ENCODE data around the gene SUGP1. TPM values are rescaled to one million over a fixed set of nuclear protein-coding genes. Genes with fewer than 3 reads are reported as not detected.

The SUGP1 gene
- total and polyA plus RNA-seq, 2 experiments from 2014 or later: 13.1 to 43.7 TPM

GRCh38 chr19:19300613-19301012 lies 19.7 kb downstream of the SUGP1 start:
- H3K9me3 ChIP-seq (ENCODE audit: low read depth): no peaks in the 10 kb centered on the region
- no peaks in the 10 kb centered on the region for H4K20me1 ChIP-seq (ENCODE audit: insufficient read depth, poor library complexity, severe bottlenecking)
- no peaks in the 10 kb centered on the region for H3K36me3 ChIP-seq (replicated peaks; ENCODE audit: insufficient read depth, low read depth)
- no peak overlapping the region for H2AFZ ChIP-seq
- TF ChIP-seq EZH2phosphoT487 (IDR thresholded peaks at IDR 0.05; ENCODE audit: low read depth, severe bottlenecking, unreplicated experiment) (no peak), EZH2 (IDR thresholded peaks at IDR 0.05; ENCODE audit: borderline replicate concordance) (no peak)
- H3K79me2 ChIP-seq: no peaks in the 10 kb centered on the region
- no peak overlapping the region for H3K4me2 ChIP-seq
- no peak for DNase-seq (ENCODE audit: low spot score)
- 96% methylated on average over 12 of the region's 12 CpGs for WGBS (ENCODE audit: low lambda C conversion rate, missing lambda C conversion rate)
- H3K9me2 ChIP-seq (replicated peaks; ENCODE audit: insufficient read depth): no peaks in the 10 kb centered on the region
- H3K4me3 ChIP-seq: no peak overlapping the region
- no peaks in the 10 kb centered on the region for H3K4me1 ChIP-seq (ENCODE audit: insufficient read depth)
- no peak overlapping the region for H3K27ac ChIP-seq
- no peaks in the 10 kb centered on the region for H3K27me3 ChIP-seq

GRCh38 chr19:19297759-19298158 lies 22.6 kb downstream of the SUGP1 start:
- WGBS (ENCODE audit: low lambda C conversion rate, missing lambda C conversion rate): 90% methylated on average over 9 of the region's 9 CpGs
- no peaks in the 10 kb centered on the region for H3K79me2 ChIP-seq

GRCh38 chr19:19296953-19297689 lies 23.2 kb downstream of the SUGP1 start:
- H3K79me2 ChIP-seq: no peaks in the 10 kb centered on the region
- H3K9me2 ChIP-seq (replicated peaks; ENCODE audit: insufficient read depth): no peaks in the 10 kb centered on the region
- H3K4me3 ChIP-seq: no peak overlapping the region
- H3K4me2 ChIP-seq: no peak overlapping the region
- H3K27me3 ChIP-seq: no peaks in the 10 kb centered on the region
- H3K36me3 ChIP-seq (replicated peaks; ENCODE audit: insufficient read depth, low read depth): no peaks in the 10 kb centered on the region
- DNase-seq (ENCODE audit: low spot score): no peak
- no peak overlapping the region for H2AFZ ChIP-seq
- no peaks in the 10 kb centered on the region for H3K4me1 ChIP-seq (ENCODE audit: insufficient read depth)
- H4K20me1 ChIP-seq (ENCODE audit: insufficient read depth, poor library complexity, severe bottlenecking): no peaks in the 10 kb centered on the region
- no peak for TF ChIP-seq EZH2 (IDR thresholded peaks at IDR 0.05; ENCODE audit: borderline replicate concordance)
- TF ChIP-seq EZH2phosphoT487 (IDR thresholded peaks at IDR 0.05; ENCODE audit: low read depth, severe bottlenecking, unreplicated experiment): no peak
- no peak for TF ChIP-seq CTCF (IDR thresholded peaks at IDR 0.05; ENCODE audit: poor library complexity)
- H3K9me3 ChIP-seq (ENCODE audit: low read depth): no peaks in the 10 kb centered on the region
- no peak overlapping the region for H3K27ac ChIP-seq
- 97% methylated on average over 19 of the region's 19 CpGs for WGBS (ENCODE audit: low lambda C conversion rate, missing lambda C conversion rate)

More at GRCh38 chr19:19297759-19298158, 22.6 kb downstream of the SUGP1 start:
- Histone ChIP-seq H3K36me3 (replicated peaks; ENCODE audit: insufficient read depth, low read depth) (no peaks in the 10 kb centered on the region), H3K9me2 (replicated peaks; ENCODE audit: insufficient read depth) (no peaks in the 10 kb centered on the region), H3K9me3 (ENCODE audit: low read depth) (no peaks in the 10 kb centered on the region), H3K4me2 (no peak overlapping the region), H3K4me1 (ENCODE audit: insufficient read depth) (no peaks in the 10 kb centered on the region), H3K27ac (no peak overlapping the region), H4K20me1 (ENCODE audit: insufficient read depth, poor library complexity, severe bottlenecking) (no peaks in the 10 kb centered on the region), H3K27me3 (no peaks in the 10 kb centered on the region), H2AFZ (no peak overlapping the region), H3K4me3 (no peak overlapping the region)
- no peak for DNase-seq (ENCODE audit: low spot score)
- TF ChIP-seq CTCF (IDR thresholded peaks at IDR 0.05; ENCODE audit: poor library complexity): no peak
- TF ChIP-seq EZH2 (IDR thresholded peaks at IDR 0.05; ENCODE audit: borderline replicate concordance): no peak
- TF ChIP-seq EZH2phosphoT487 (IDR thresholded peaks at IDR 0.05; ENCODE audit: low read depth, severe bottlenecking, unreplicated experiment): no peak

GRCh38 chr19:19294914-19295313 lies 25.4 kb downstream of the SUGP1 start:
- H3K79me2 ChIP-seq: no peaks in the 10 kb centered on the region
- H3K9me3 ChIP-seq (ENCODE audit: low read depth): no peaks in the 10 kb centered on the region
- no peak overlapping the region for H2AFZ ChIP-seq
- no peak overlapping the region for H3K27ac ChIP-seq
- DNase-seq (ENCODE audit: low spot score): no peak
- H3K4me1 ChIP-seq (ENCODE audit: insufficient read depth): no peaks in the 10 kb centered on the region
- no peak for TF ChIP-seq CTCF (IDR thresholded peaks at IDR 0.05; ENCODE audit: poor library complexity)
- TF ChIP-seq EZH2phosphoT487 (IDR thresholded peaks at IDR 0.05; ENCODE audit: low read depth, severe bottlenecking, unreplicated experiment): no peak
- TF ChIP-seq EZH2 (IDR thresholded peaks at IDR 0.05; ENCODE audit: borderline replicate concordance): no peak
- no peaks in the 10 kb centered on the region for H4K20me1 ChIP-seq (ENCODE audit: insufficient read depth, poor library complexity, severe bottlenecking)
- no peaks in the 10 kb centered on the region for H3K36me3 ChIP-seq (replicated peaks; ENCODE audit: insufficient read depth, low read depth)
- H3K9me2 ChIP-seq (replicated peaks; ENCODE audit: insufficient read depth): no peaks in the 10 kb centered on the region
- WGBS (ENCODE audit: low lambda C conversion rate, missing lambda C conversion rate): 92% methylated on average over 4 of the region's 4 CpGs
- H3K27me3 ChIP-seq: no peaks in the 10 kb centered on the region
- no peak overlapping the region for H3K4me3 ChIP-seq
- H3K4me2 ChIP-seq: no peak overlapping the region
